Thymus (tissue), 11 donors: ENCODE measurements around the gene NUBPL. TPM values are rescaled to one million over a fixed set of nuclear protein-coding genes. Genes with fewer than 3 reads are reported as not detected.
A peak's percentile ranks its signal among the peaks of the same experiment; 100 is the strongest.

ENCODE experiments used
- DNase-seq, 9 donors: peaks; one replicate each; pipeline ENCODE4 v3.0.0-alpha.2; 2013; ENCODE audit warnings: low spot score in 9 of 9, low read depth in 6 of 9, missing footprints in 1 of 9
- H3K27ac ChIP-seq, 2 donors: one replicate each; pipeline ENCODE4 v1.5.1; 2013; ENCODE audit warnings: control low read depth in 1 of 2, low read depth in 1 of 2, low read length in 1 of 2, mild to moderate bottlenecking in 1 of 2, moderate library complexity in 1 of 2
- H3K27me3 ChIP-seq, 2 donors: one replicate each; pipeline ENCODE4 v1.5.1; 2013; ENCODE audit warnings: low read length in 1 of 2; ENCODE audit not compliant: control insufficient read depth in 2 of 2, insufficient read depth in 1 of 2
- H3K36me3 ChIP-seq, 2 donors: one replicate each; pipeline ENCODE4 v1.5.1; 2013; ENCODE audit warnings: low read length in 1 of 2, mild to moderate bottlenecking in 1 of 2, moderate library complexity in 1 of 2; ENCODE audit not compliant: control insufficient read depth in 2 of 2, insufficient read depth in 2 of 2
- H3K4me1 ChIP-seq, 2 donors: one replicate each; pipeline ENCODE4 v1.5.1; 2013; ENCODE audit warnings: low read length in 2 of 2; ENCODE audit not compliant: control insufficient read depth in 2 of 2, insufficient read depth in 2 of 2
- H3K4me3 ChIP-seq, 2 donors: one replicate each; pipeline ENCODE4 v1.5.1; 2013; ENCODE audit warnings: low read length in 2 of 2, control low read depth in 1 of 2, mild to moderate bottlenecking in 1 of 2
- H3K9me3 ChIP-seq, 2 donors: one replicate each; pipeline ENCODE4 v1.5.1; 2013; ENCODE audit warnings: low read length in 1 of 2, mild to moderate bottlenecking in 1 of 2; ENCODE audit not compliant: control insufficient read depth in 2 of 2, insufficient read depth in 1 of 2
- WGBS: extraction: QIAGEN DNeasy Blood & Tissue Kit; methylation state at CpG from one replicate; pipeline ENCODE4 v1.1.7; 2013; 5-methylcytosine and 5-hydroxymethylcytosine counted together
- polyA plus RNA-seq: library from polyadenylated mRNA; stranded (reverse); fragments of 200-250 nt; gene quantifications from one replicate; pipeline ENCODE4 v1.2.3, GENCODE V29; 2013
- total RNA-seq: library from RNA; stranded (reverse); fragments of 120-200 nt; gene quantifications from one replicate; pipeline ENCODE4 v1.2.4, GENCODE V29; 2013
- donor health status: healthy.

Gene NUBPL
- total and polyA plus RNA-seq, 2 donors, result 7.4 to 14.2 TPM

DNA sequence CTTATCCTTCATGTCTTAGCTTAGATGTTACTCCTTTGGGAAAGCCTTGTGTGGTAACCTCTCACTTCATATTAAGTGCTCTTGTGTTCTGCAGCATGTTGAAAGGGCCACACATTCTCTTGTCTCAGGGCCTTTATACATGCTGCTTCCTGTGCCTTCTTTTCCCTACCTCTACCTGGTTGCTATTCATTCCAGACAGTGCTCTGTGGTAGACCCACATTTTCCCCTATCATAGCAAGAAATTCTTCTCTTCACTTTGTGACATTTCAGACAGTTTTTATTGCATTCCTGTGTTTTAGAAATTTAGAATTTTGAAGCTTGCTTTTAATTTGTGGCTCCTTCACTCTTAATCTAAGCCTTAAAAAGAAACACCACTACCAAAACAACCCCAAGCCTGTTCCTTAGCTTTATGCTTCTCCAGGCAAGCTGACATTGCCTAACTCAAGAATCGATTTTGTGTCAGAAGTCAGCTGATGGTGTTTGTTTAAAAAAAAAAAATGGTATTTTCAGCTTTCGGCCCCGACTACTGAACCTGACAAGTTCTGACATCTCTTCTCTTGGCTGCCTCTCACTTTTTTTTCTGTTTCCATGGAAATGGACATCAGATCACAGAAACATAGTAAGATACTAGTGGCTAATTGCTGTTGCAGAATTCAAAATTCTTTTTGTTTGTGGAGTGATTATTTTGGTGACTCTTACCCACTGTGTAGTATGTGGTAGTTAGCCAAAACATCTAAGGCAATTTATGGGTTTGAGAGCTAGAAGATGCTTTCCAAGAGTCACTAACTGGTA lies 156.3 kb downstream of the NUBPL start:
- H3K9me3 ChIP-seq, result peaks cover 0 to under 1% of the 10 kb centered on the region in 2 donors
- no peaks in the 10 kb centered on the region for H3K4me1 ChIP-seq
- no peak overlapping the region for H3K4me3 ChIP-seq
- peak overlapping the region in 1 of 2 donors; percentile 31 for H3K27ac ChIP-seq
- no peak for DNase-seq
- 90% methylated on average over 3 of the region's 3 CpGs for WGBS
- H3K36me3 ChIP-seq, result no peaks in the 10 kb centered on the region
- H3K27me3 ChIP-seq, result no peaks in the 10 kb centered on the region

DNA sequence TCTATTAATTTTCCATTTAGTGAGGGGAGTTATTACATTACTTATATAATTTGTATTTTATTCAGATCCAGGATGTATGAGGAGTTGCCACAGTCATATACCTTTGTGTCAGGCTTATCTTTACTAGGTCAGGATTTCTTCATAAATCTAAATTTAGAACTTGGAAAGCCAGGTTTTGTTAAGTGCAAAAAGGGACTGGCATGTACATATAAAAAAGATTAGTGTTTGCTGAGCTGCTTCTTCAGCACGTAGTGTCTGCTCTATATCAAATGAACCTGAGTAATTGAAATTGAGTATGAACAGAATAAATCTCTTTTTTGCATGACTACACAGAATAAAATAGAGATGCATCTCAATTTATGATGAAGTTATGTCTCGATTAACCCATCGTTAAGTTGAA lies 157.4 kb downstream of the NUBPL start:
- H3K4me3 ChIP-seq, result no peak overlapping the region
- no peaks in the 10 kb centered on the region for H3K4me1 ChIP-seq
- no peaks in the 10 kb centered on the region for H3K36me3 ChIP-seq
- DNase-seq, result no peak
- 98% methylated on average over 3 of the region's 3 CpGs for WGBS
- no peaks in the 10 kb centered on the region for H3K27me3 ChIP-seq
- no peaks in the 10 kb centered on the region for H3K9me3 ChIP-seq
- H3K27ac ChIP-seq, result no peak overlapping the region

DNA sequence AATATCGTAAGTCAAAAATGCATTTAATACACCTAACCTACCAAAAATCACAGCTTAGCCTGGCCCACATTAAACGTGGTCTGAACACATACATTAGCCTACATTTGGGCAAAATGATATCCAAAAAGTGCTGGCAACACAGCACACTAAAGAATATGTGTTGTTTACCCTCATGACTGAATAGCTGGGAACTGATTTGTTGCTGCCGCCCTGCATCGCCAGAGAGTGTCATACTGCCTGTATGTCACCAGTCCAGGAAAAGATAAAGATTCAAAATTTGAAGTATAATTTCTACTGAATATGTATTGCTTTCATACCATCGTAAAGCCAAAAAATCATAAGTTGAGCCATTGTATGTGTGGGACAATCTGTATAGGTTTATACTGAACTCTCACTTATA lies 157.8 kb downstream of the NUBPL start:
- Histone ChIP-seq H3K4me3 (no peak overlapping the region), H3K4me1 (no peaks in the 10 kb centered on the region), H3K27me3 (no peaks in the 10 kb centered on the region), H3K27ac (no peak overlapping the region), H3K36me3 (no peaks in the 10 kb centered on the region), H3K9me3 (no peaks in the 10 kb centered on the region)
- WGBS, result 96% methylated on average over 5 of the region's 5 CpGs
- DNase-seq, result no peak

DNA sequence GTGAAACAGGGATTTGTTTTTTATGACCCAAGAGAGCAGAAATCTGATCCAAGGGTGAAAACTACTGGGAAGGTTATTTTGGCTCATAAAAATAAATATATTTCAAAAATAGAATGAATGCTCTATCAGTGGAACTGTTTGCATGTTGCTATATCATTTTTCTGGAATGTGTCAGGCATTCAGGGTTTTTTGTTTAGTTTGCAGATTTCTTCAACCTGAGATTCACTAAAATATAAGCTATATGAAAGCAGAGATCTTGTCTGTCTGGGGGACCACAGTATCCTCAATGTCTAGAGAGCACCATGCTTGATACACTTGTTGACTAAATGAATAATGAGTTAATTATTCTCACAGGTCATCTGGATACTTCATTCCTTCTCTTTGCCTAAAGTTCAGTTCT lies 165.1 kb downstream of the NUBPL start:
- Histone ChIP-seq H3K36me3 (no peaks in the 10 kb centered on the region), H3K9me3 (no peaks in the 10 kb centered on the region), H3K27me3 (no peaks in the 10 kb centered on the region), H3K4me1 (no peaks in the 10 kb centered on the region), H3K27ac (no peak overlapping the region), H3K4me3 (no peak overlapping the region)
- DNase-seq, result no peak

DNA sequence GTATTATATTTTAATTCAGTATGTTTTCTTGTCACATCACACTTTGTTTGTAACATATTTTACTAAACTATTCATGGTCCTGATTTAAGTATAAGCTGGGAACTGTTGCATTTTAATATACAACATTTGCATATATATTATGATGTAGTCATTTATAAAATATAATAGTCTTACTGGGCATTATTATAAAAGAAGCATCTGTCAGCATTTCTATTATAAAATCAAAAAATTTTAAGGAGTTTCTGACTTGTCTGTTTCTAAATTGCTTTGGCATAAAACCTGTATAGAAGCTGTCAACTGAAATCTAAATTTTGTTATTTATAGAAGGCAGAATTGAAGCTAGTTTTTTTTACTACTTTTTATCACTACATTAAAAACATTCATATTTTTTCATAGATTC lies 166.6 kb downstream of the NUBPL start:
- H3K27me3 ChIP-seq, result no peaks in the 10 kb centered on the region
- H3K9me3 ChIP-seq, result no peaks in the 10 kb centered on the region
- H3K36me3 ChIP-seq, result no peaks in the 10 kb centered on the region
- H3K4me3 ChIP-seq, result no peak overlapping the region
- H3K27ac ChIP-seq, result no peak overlapping the region
- no peak for DNase-seq
- no peaks in the 10 kb centered on the region for H3K4me1 ChIP-seq

DNA sequence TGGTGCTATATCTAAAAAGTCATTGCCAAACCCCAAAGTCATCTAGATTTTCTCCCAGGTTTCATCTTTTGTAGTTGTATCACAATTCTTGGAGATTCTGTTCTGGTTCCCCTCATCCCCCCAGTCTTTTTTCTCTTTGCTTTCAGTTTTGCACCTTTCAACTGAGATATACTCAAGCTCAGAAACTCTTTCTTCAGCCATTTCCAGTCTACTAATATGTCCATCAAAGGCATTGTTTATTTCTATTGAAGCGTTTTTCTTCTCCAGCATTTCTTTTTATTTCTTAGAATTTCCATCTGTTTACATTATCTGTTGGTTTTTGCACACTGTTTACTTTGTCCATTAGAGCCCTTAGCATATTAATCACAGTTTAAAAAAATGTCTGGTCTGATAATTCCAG lies 179.5 kb downstream of the NUBPL start:
- DNase-seq, result no peak
- Histone ChIP-seq H3K27ac (no peak overlapping the region), H3K9me3 (peaks cover 0 to 1% of the 10 kb centered on the region in 2 donors), H3K36me3 (no peaks in the 10 kb centered on the region), H3K27me3 (no peaks in the 10 kb centered on the region), H3K4me1 (no peaks in the 10 kb centered on the region), H3K4me3 (no peak overlapping the region)
- 100% methylated on average over 1 of the region's 1 CpG for WGBS

DNA sequence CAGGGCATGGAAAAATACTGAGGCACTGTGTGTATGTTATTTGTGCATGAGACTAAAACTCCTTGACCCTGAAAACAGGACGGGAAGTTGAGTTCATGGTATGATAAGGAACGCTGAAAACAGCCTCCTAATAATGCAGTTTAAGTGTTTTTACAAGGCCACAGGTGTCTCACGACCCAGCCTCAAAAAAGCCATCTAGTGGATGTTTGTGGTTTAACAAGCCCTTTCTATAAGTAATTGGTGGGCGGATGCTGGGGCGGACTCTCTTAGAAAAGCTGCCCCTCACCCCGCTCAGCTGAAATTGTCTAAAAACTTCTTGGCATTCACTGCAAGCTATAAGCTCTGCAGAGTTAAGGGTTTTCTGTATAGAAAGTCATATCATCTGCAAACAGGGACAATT lies 184.5 kb downstream of the NUBPL start:
- WGBS, result 97% methylated on average over 6 of the region's 6 CpGs
- peaks cover 2 to 3% of the 10 kb centered on the region in 2 donors for H3K9me3 ChIP-seq
- no peaks in the 10 kb centered on the region for H3K27me3 ChIP-seq
- H3K4me1 ChIP-seq, result no peaks in the 10 kb centered on the region
- DNase-seq, result no peak
- no peaks in the 10 kb centered on the region for H3K36me3 ChIP-seq
- no peak overlapping the region for H3K27ac ChIP-seq
- no peak overlapping the region for H3K4me3 ChIP-seq

DNA sequence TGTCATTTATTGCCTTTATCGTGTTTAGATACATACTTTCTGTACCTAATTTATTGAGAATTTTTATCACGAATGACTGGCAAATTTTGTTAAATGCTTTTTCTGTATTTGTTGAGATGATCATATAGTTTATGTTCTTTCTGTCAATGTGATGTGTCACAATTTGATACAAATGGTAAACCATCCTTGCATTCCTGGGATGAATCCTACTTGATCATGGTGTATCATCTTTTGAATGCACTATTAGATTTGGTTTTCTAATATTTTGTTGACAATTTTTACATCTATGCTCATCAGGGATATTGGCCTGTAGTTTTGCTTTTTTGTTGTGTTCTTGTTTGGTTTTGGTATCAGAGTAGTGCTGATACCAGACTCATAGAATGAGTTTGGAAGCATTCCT lies 185.1 kb downstream of the NUBPL start:
- H3K4me3 ChIP-seq, result no peak overlapping the region
- WGBS, result 98% methylated on average over 2 of the region's 2 CpGs
- no peak overlapping the region for H3K27ac ChIP-seq

DNA sequence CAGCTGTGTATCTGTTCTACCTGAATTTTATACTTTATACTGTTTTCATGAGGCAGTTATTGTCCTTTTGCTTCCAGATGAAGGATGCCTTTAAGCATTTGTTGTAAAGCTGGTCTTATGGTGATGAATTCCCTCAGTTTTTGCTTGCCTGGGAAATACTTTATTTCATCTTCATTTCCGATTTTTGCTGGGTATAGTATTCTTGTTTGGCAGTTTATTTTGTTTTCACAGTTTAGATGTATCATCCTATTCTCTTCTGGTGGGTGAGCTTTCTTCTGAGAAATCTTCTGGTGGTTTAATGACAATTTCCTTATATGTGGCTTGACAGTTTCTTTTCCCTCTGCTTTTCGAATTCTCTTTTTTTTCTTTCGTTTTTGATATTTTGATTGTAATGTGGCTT lies 188.1 kb downstream of the NUBPL start:
- Histone ChIP-seq H3K9me3 (peaks cover 2 to 7% of the 10 kb centered on the region in 2 donors), H3K27ac (no peak overlapping the region), H3K4me3 (no peak overlapping the region), H3K27me3 (no peaks in the 10 kb centered on the region), H3K4me1 (no peaks in the 10 kb centered on the region), H3K36me3 (no peaks in the 10 kb centered on the region)
- DNase-seq, result no peak
- WGBS, result 97% methylated on average over 3 of the region's 3 CpGs

More for the DNA sequence above, 185.1 kb downstream of the NUBPL start:
- H3K4me1 ChIP-seq, result no peaks in the 10 kb centered on the region
- no peaks in the 10 kb centered on the region for H3K36me3 ChIP-seq
- no peaks in the 10 kb centered on the region for H3K27me3 ChIP-seq
- no peak for DNase-seq
- peaks cover 2 to 3% of the 10 kb centered on the region in 2 donors for H3K9me3 ChIP-seq
